ENCODE data around the gene HIVEP3.

- no peak for TF ChIP-seq SPI1 (IDR thresholded peaks at IDR 0.05; ENCODE audit: low read depth, low read length)
- TF ChIP-seq POLR2A (IDR thresholded peaks at IDR 0.05; ENCODE audit: low read depth, low read length) = no peak
- TF ChIP-seq POU2F2 (IDR thresholded peaks at IDR 0.05; ENCODE audit: low read depth, low read length) = no peak
- TF ChIP-seq POLR2AphosphoS5 (IDR thresholded peaks at IDR 0.05; ENCODE audit: low read depth, low read length) = no peak
- no peak for TF ChIP-seq TAF1 (IDR thresholded peaks at IDR 0.05; ENCODE audit: low read depth, low read length)
- TF ChIP-seq PAX5 (IDR thresholded peaks at IDR 0.05; ENCODE audit: insufficient read depth, low read length, severe bottlenecking) = no peak
These were observed 45.7 kb upstream of the HIVEP3 start for GRCh38 chr1:41964400-41964799.

Measured in GM12891 (cell line).